GM06990 (cell line): ENCODE data around the gene COL9A3.

Experiments
- DNase-seq: peaks from one replicate; pipeline ENCODE4 v3.0.0-alpha.2; 2011; ENCODE audit not compliant: insufficient read length; ENCODE audit errors: extremely low read depth
- H3K27me3 ChIP-seq: replicated peaks from 2 replicates; pipeline ENCODE4 v1.6.0; 2011; ENCODE audit warnings: low read length; ENCODE audit not compliant: control insufficient read depth, insufficient read depth
- H3K36me3 ChIP-seq: 2 replicates; pipeline ENCODE4 v1.5.1; 2011; ENCODE audit warnings: low read length; ENCODE audit not compliant: control insufficient read depth, insufficient read depth
- H3K4me3 ChIP-seq: replicated peaks from 2 replicates; pipeline ENCODE4 v1.5.1; 2011; ENCODE audit warnings: low read depth, mild to moderate bottlenecking, control low read depth, low read length
- CTCF ChIP-seq: IDR thresholded peaks from 2 replicates; pipeline ENCODE4 v1.5.1; 2011; ENCODE audit warnings: low read length, control low read depth, mild to moderate bottlenecking, inconsistent platforms; ENCODE audit not compliant: insufficient read depth, poor library complexity, severe bottlenecking

Gene COL9A3

GRCh38 chr20:62809530-62810428 lies 7.1 kb upstream of the COL9A3 start:
- Histone ChIP-seq H3K4me3 (no peak overlapping the region), H3K27me3 (no peaks in the 10 kb centered on the region), H3K36me3 (peaks cover 29% of the 10 kb centered on the region)
- no peak for TF ChIP-seq CTCF
- DNase-seq = no peak

- H3K4me3 ChIP-seq = no peak overlapping the region
- no peak for TF ChIP-seq CTCF
- no peak for DNase-seq
- H3K27me3 ChIP-seq = no peaks in the 10 kb centered on the region
- H3K36me3 ChIP-seq = peaks cover 29% of the 10 kb centered on the region
These were observed 5.5 kb upstream of the COL9A3 start for GRCh38 chr20:62811320-62811719.

GRCh38 chr20:62811720-62812119 lies 5.1 kb upstream of the COL9A3 start:
- no peaks in the 10 kb centered on the region; the same call in 1 of the 2 replicates for H3K27me3 ChIP-seq
- no peak overlapping the region for H3K4me3 ChIP-seq
- no peak for DNase-seq
- H3K36me3 ChIP-seq = peaks cover 29% of the 10 kb centered on the region
- no peak for TF ChIP-seq CTCF

GRCh38 chr20:62812181-62812906 lies 4.5 kb upstream of the COL9A3 start:
- no peaks in the 10 kb centered on the region; the same call in 1 of the 2 replicates for H3K27me3 ChIP-seq
- no peak for TF ChIP-seq CTCF
- DNase-seq = no peak
- H3K4me3 ChIP-seq = no peak overlapping the region
- peaks cover 29% of the 10 kb centered on the region for H3K36me3 ChIP-seq

- Histone ChIP-seq H3K27me3 (no peaks in the 10 kb centered on the region; the same call in 1 of the 2 replicates), H3K4me3 (no peak overlapping the region), H3K36me3 (peaks cover 25% of the 10 kb centered on the region)
- no peak for TF ChIP-seq CTCF
- DNase-seq = no peak
These were observed 4.0 kb upstream of the COL9A3 start for GRCh38 chr20:62812907-62813200.
